K562 (cell line): ENCODE measurements around the gene FRMPD2. TPM values are rescaled to one million over a fixed set of nuclear protein-coding genes. Genes with fewer than 3 reads are reported as not detected.

Experiments used
- ATAC-seq: fragments of 200-7000 bp; cut with Tn5 transposase; 3 replicates; pipeline ENCODE4 v1.9.1; 2020; ENCODE audit warnings: moderate library complexity
- BruUV-seq: library from RNA; stranded (reverse); fragments of 400-500 nt; replicated peaks from 2 replicates; lab custom pipeline; 2021; lab: Mats Ljungman, UMichigan
- CTCF ChIA-PET: fragments of 300-600 bp; formaldehyde crosslinking; extraction: SDS; loops from one replicate; lab custom pipeline; 2021; ENCODE audit warnings: low intra/inter-chr PET ratio; lab: Yijun Ruan, JAX
- POLR2A ChIA-PET: fragments of 300-600, 350-650 bp; sonication (Branson Sonifier 250); formaldehyde crosslinking; extraction: SDS; loops from one replicate; lab custom pipeline; 2021; ENCODE audit warnings: antibody characterized with exemption, inconsistent platforms; lab: Yijun Ruan, JAX
- DNase-seq, 4 experiments: peaks; one replicate each; pipeline versions ENCODE4 v3.0.0 to v3.0.0-alpha.2; 2011 to 2018; ENCODE audit warnings: low spot score in 3 of 4, mixed read lengths in 3 of 4; ENCODE audit errors: extremely low read depth in 1 of 4
- FAIRE-seq: peaks from 2 replicates; lab custom pipeline; 2011; peaks lifted over from hg19 to GRCh38; lab: Jason Lieb, UNC
- H2AFZ ChIP-seq: 2 replicates; pipeline ENCODE4 v1.6.0; 2011; ENCODE audit warnings: low read depth, low read length, control low read depth, inconsistent platforms
- H3K27ac ChIP-seq: fragments of 200-600 bp; 3 replicates; pipeline ENCODE4 v1.8.0; 2011; ENCODE audit warnings: low read depth, mild to moderate bottlenecking, control low read depth, inconsistent platforms, low read length, moderate library complexity, mixed read lengths; ENCODE audit errors: extremely low read depth
- H3K27me3 ChIP-seq, 2 experiments: fragments of 300-600 bp in 1 of 2; 2 replicates in 1 of 2; 3 replicates in 1 of 2; pipeline versions ENCODE4 v1.6.0 to v1.8.0; 2011; ENCODE audit warnings: inconsistent platforms in 2 of 2, low read length in 2 of 2, mild to moderate bottlenecking in 1 of 2, mixed read lengths in 1 of 2, moderate library complexity in 1 of 2; ENCODE audit not compliant: control insufficient read depth in 2 of 2, insufficient read depth in 2 of 2
- H3K36me3 ChIP-seq: fragments of 300-600 bp; 3 replicates; pipeline ENCODE4 v1.8.0; 2011; ENCODE audit warnings: mild to moderate bottlenecking, low read length, inconsistent platforms; ENCODE audit not compliant: control insufficient read depth, insufficient read depth
- H3K4me1 ChIP-seq, 2 experiments: fragments of 200-600 bp in 1 of 2; replicated peaks in 1 of 2; 2 replicates in 1 of 2; 3 replicates in 1 of 2; pipeline versions ENCODE4 v1.5.1 to v1.8.0; 2011; ENCODE audit warnings: inconsistent platforms in 2 of 2, low read length in 2 of 2, mild to moderate bottlenecking in 1 of 2, mixed read lengths in 1 of 2, moderate library complexity in 1 of 2; ENCODE audit not compliant: control insufficient read depth in 2 of 2, insufficient read depth in 2 of 2
- H3K4me2 ChIP-seq: 2 replicates; pipeline ENCODE4 v1.6.1; 2011; ENCODE audit warnings: low read length, control low read depth, inconsistent platforms, mixed read lengths; ENCODE audit not compliant: insufficient read depth
- H3K4me3 ChIP-seq: fragments of 200-600 bp; sonication (generic), shearing (Covaris generic); 2 replicates; pipeline ENCODE4 v1.5.1; 2016; ENCODE audit warnings: control low read depth, inconsistent platforms
- H3K79me2 ChIP-seq: fragments of 200-600 bp; 3 replicates; pipeline ENCODE4 v1.8.0; 2011; ENCODE audit warnings: low read length, inconsistent platforms; ENCODE audit not compliant: control insufficient read depth, insufficient read depth
- H3K9ac ChIP-seq, 2 experiments: 2 replicates each; pipeline versions ENCODE4 v1.6.0 to v1.6.1; 2011; ENCODE audit warnings: low read depth in 2 of 2, low read length in 2 of 2, control low read depth in 1 of 2, inconsistent platforms in 1 of 2, mild to moderate bottlenecking in 1 of 2, mixed read lengths in 1 of 2; ENCODE audit not compliant: insufficient read depth in 1 of 2
- H3K9me1 ChIP-seq: one replicate; pipeline ENCODE4 v1.6.0; 2011; ENCODE audit warnings: inconsistent platforms, mild to moderate bottlenecking, low read length, moderate library complexity; ENCODE audit not compliant: control insufficient read depth, insufficient read depth
- H3K9me3 ChIP-seq: replicated peaks from 2 replicates; pipeline ENCODE4 v1.5.1; 2011; ENCODE audit warnings: low read depth, low read length, inconsistent platforms; ENCODE audit not compliant: control insufficient read depth, insufficient read depth
- H4K20me1 ChIP-seq: replicated peaks from 2 replicates; pipeline ENCODE4 v1.6.1; 2011; ENCODE audit warnings: low read length, inconsistent platforms, mixed read lengths; ENCODE audit not compliant: control insufficient read depth, insufficient read depth
- MIER1 ChIP-seq: fragments of 450-650 bp; IDR thresholded peaks from 2 replicates; pipeline ENCODE4 v1.6.1; 2016; ENCODE audit warnings: antibody characterized with exemption, mild to moderate bottlenecking, low read depth
- NRF1 ChIP-seq, 2 experiments: fragments of 450-650 bp; IDR thresholded peaks in 1 of 2; conservative IDR thresholded peaks in 1 of 2; 2 replicates each; pipeline ENCODE4 v1.6.1; 2014; ENCODE audit warnings: mild to moderate bottlenecking in 2 of 2
- PRDM10 ChIP-seq: fragments of 450-650 bp; IDR thresholded peaks from 2 replicates; pipeline ENCODE4 v1.6.1; 2018; ENCODE audit not compliant: partially characterized antibody
- ZFP30 ChIP-seq: fragments of 250-450 bp; sonication (Bioruptor Pico); IDR thresholded peaks from 2 replicates; pipeline ENCODE4 v1.8.0; 2022; ENCODE audit warnings: moderate library complexity, mild to moderate bottlenecking, inconsistent platforms, borderline replicate concordance
- in situ Hi-C: fragments of 300-500 bp; cut with MboI; formaldehyde crosslinking; loops from 4 replicates; pipeline ENCODE4 v1.15.0; 2018; ENCODE audit warnings: inconsistent platforms, mixed read lengths
- intact Hi-C: fragments of 100-400 bp; cut with micrococcal nuclease; formaldehyde crosslinking; loops from 2 replicates; pipeline ENCODE4 v1.14.2; 2022
- polyA plus RNA-seq, 8 experiments: library from polyadenylated mRNA; depleted of rRNA in 4 of 8; stranded (reverse) in 5 of 8; unstranded in 3 of 8; fragments of >200 nt; fragmentation: Nextera tagmentation in 2 of 8; fragmentation: Illumina TruSeq in 1 of 8; extraction: Ambion mirVana in 2 of 8; extraction: Trizol in 1 of 8; gene quantifications; 2 replicates each; pipeline versions ENCODE4 v1.2.1 to v1.2.3, GENCODE V29; 2011 to 2014; ENCODE audit warnings: inconsistent platforms in 1 of 8, missing spikeins in 1 of 8
- total RNA-seq, 7 experiments: library from RNA; depleted of rRNA in 6 of 7; stranded (reverse); fragments of >200 nt in 6 of 7; fragmentation: Illumina TruSeq in 2 of 7; extraction: Trizol in 2 of 7; gene quantifications; 2 replicates each; pipeline versions ENCODE4 v1.2.1 to v1.2.3, GENCODE V29; 2011 to 2021; ENCODE audit warnings: low replicate concordance in 1 of 7

The FRMPD2 gene
- total and polyA plus RNA-seq, 9 of the 15 experiments (the other 6 are each of a cell fraction or from before 2014, with no cell fraction given) = 0.12 to 0.95 (median 0.33) TPM

- POLR2A ChIA-PET = interaction anchor here (1.2 kb wide), 1 partner anchor 12 kb away, joined by 3 read pairs; no protein-coding TSS in a partner anchor
- Histone ChIP-seq H3K9me3 (no peaks in the 10 kb centered on the region), H2AFZ (no peak overlapping the region), H3K27ac (no peak overlapping the region), H3K9me1 (no peaks in the 10 kb centered on the region), H3K4me1 (0 out of 5 replicates have a peak, but pooled peaks cover 0 to 3% of the 10 kb centered on the region in 2 experiments), H3K36me3 (no peaks in the 10 kb centered on the region), H3K27me3 (peaks cover 15 to 59% of the 10 kb centered on the region in 2 experiments), H3K4me2 (no peak overlapping the region), H3K9ac (no peak overlapping the region), H4K20me1 (no peaks in the 10 kb centered on the region), H3K79me2 (no peaks in the 10 kb centered on the region), H3K4me3 (no peak overlapping the region)
- FAIRE-seq (no peak), DNase-seq (no peak), ATAC-seq (no peak)
- intact Hi-C loops = no loop called here
- BruUV-seq = no TSS peak
- CTCF ChIA-PET = no interaction called here
- TF ChIP-seq ZFP30 (CRISPR knock-in tag) (no peak), PRDM10 (no peak), MIER1 (no peak), NRF1 (conservative IDR thresholded peaks at IDR 0.05 in 1 of 2, IDR thresholded peaks at IDR 0.05 in 1 of 2) (no peak)
- in situ Hi-C loops = no loop called here
These were observed 23.4 kb downstream of the FRMPD2 start for GRCh38 chr10:48251152-48251524.
